GM12878 (cell line): ENCODE measurements around the gene CDCP1. TPM values are rescaled to one million over a fixed set of nuclear protein-coding genes. Genes with fewer than 3 reads are reported as not detected.

Experiments
- ATAC-seq: fragments of 200-7000 bp; cut with Tn5 transposase; 3 replicates; pipeline ENCODE4 v1.9.1; 2020; ENCODE audit warnings: mild to moderate bottlenecking, moderate library complexity
- BruUV-seq: library from RNA; stranded (reverse); fragments of 400-500 nt; replicated peaks from 2 replicates; lab custom pipeline; 2021; lab: Mats Ljungman, UMichigan
- CTCF ChIA-PET: fragments of 300-600 bp; sonication (Branson Sonifier 250); formaldehyde crosslinking; extraction: SDS; loops from one replicate; lab custom pipeline; 2021; ENCODE audit warnings: inconsistent platforms; lab: Yijun Ruan, JAX
- POLR2A ChIA-PET: fragments of 350-600 bp; formaldehyde crosslinking; extraction: SDS; loops from one replicate; lab custom pipeline; 2021; ENCODE audit warnings: inconsistent platforms; lab: Charles Lee
- RAD21 ChIA-PET: fragments of 300-600 bp; sonication (Branson Sonifier 250); formaldehyde crosslinking; loops from one replicate; lab custom pipeline; 2023; ENCODE audit warnings: antibody characterized with exemption; ENCODE audit not compliant: unreplicated experiment; lab: Charles Lee
- SMC1A ChIA-PET: fragments of 300-600 bp; sonication (Branson Sonifier 250); formaldehyde crosslinking; loops from one replicate; lab custom pipeline; 2023; ENCODE audit not compliant: unreplicated experiment, uncharacterized antibody; lab: Charles Lee
- DNase-seq: peaks from one replicate; pipeline ENCODE4 v3.0.0-alpha.2; 2011; ENCODE audit warnings: low read depth, low spot score
- FAIRE-seq: peaks from 3 replicates; lab custom pipeline; 2011; peaks lifted over from hg19 to GRCh38; lab: Jason Lieb, UNC
- H2AFZ ChIP-seq: 2 replicates; pipeline ENCODE4 v1.6.0; 2011; ENCODE audit warnings: low read depth, low read length, control low read depth; ENCODE audit not compliant: control insufficient read depth
- H3K27ac ChIP-seq: 2 replicates; pipeline ENCODE4 v1.5.1; 2011; ENCODE audit warnings: control low read depth; ENCODE audit not compliant: control insufficient read depth, insufficient read depth
- H3K27me3 ChIP-seq, 2 experiments: replicated peaks in 1 of 2; 2 replicates each; pipeline versions ENCODE4 v1.6.0 to v1.6.1; 2011; ENCODE audit warnings: low read length in 1 of 2; ENCODE audit not compliant: control insufficient read depth in 2 of 2, insufficient read depth in 2 of 2
- H3K36me3 ChIP-seq, 2 experiments: 2 replicates each; pipeline ENCODE4 v1.5.1; 2011; ENCODE audit warnings: low read length in 1 of 2; ENCODE audit not compliant: control insufficient read depth in 2 of 2, insufficient read depth in 2 of 2
- H3K4me1 ChIP-seq: 2 replicates; pipeline ENCODE4 v1.6.1; 2011; ENCODE audit warnings: mild to moderate bottlenecking, low read length, moderate library complexity, mixed read lengths; ENCODE audit not compliant: control insufficient read depth, insufficient read depth
- H3K4me2 ChIP-seq: 2 replicates; pipeline ENCODE4 v1.6.0; 2011; ENCODE audit warnings: control low read depth; ENCODE audit not compliant: control insufficient read depth, insufficient read depth
- H3K4me3 ChIP-seq: fragments of 200-600 bp; sonication (generic); 2 replicates; pipeline ENCODE4 v1.5.1; 2016
- H3K79me2 ChIP-seq: 2 replicates; pipeline ENCODE4 v1.6.0; 2011; ENCODE audit warnings: low read length; ENCODE audit not compliant: control insufficient read depth, insufficient read depth
- H3K9ac ChIP-seq: 2 replicates; pipeline ENCODE4 v1.8.0; 2011; ENCODE audit warnings: low read length, control low read depth, mixed read lengths; ENCODE audit not compliant: control insufficient read depth, insufficient read depth
- H3K9me3 ChIP-seq: replicated peaks from 3 replicates; pipeline ENCODE4 v1.5.1; 2011; ENCODE audit warnings: mild to moderate bottlenecking, low read length; ENCODE audit not compliant: control insufficient read depth, insufficient read depth
- H4K20me1 ChIP-seq: 2 replicates; pipeline ENCODE4 v1.6.0; 2011; ENCODE audit not compliant: control insufficient read depth, insufficient read depth
- ASH2L ChIP-seq: fragments of 300-600, 200-600 bp; sonication (generic); IDR thresholded peaks from 2 replicates; pipeline ENCODE4 v1.6.1; 2017; ENCODE audit warnings: low read depth, mild to moderate bottlenecking, borderline replicate concordance
- CBX3 ChIP-seq: fragments of 200-600 bp; sonication (generic); IDR thresholded peaks from 2 replicates; pipeline ENCODE4 v1.6.1; 2016; ENCODE audit warnings: low read depth, borderline replicate concordance
- EED ChIP-seq: sonication (generic); IDR thresholded peaks from 2 replicates; pipeline ENCODE4 v1.6.1; 2016; ENCODE audit warnings: antibody characterized with exemption, low read depth
- GATAD2B ChIP-seq: fragments of 450-650 bp; conservative IDR thresholded peaks from 2 replicates; pipeline ENCODE4 v1.6.1; 2017; ENCODE audit warnings: low read depth, mild to moderate bottlenecking, moderate library complexity
- IKZF1 ChIP-seq: fragments of 450-650 bp; conservative IDR thresholded peaks from 2 replicates; pipeline ENCODE4 v1.6.1; 2017; ENCODE audit warnings: antibody characterized with exemption, mild to moderate bottlenecking
- IKZF2 ChIP-seq, 2 experiments: fragments of 450-650 bp; IDR thresholded peaks; 2 replicates each; pipeline ENCODE4 v1.6.1; 2017; ENCODE audit warnings: mild to moderate bottlenecking in 2 of 2, moderate library complexity in 2 of 2
- JUNB ChIP-seq: IDR thresholded peaks from 2 replicates; pipeline ENCODE4 v1.6.1; 2016; ENCODE audit warnings: antibody characterized with exemption, mild to moderate bottlenecking
- LARP7 ChIP-seq: fragments of 450-650 bp; IDR thresholded peaks from 2 replicates; pipeline ENCODE4 v1.6.1; 2017; ENCODE audit warnings: mild to moderate bottlenecking
- MXI1 ChIP-seq: fragments of 150-350 bp; IDR thresholded peaks from 2 replicates; pipeline ENCODE4 v1.6.1; 2011; ENCODE audit warnings: low read depth, mild to moderate bottlenecking, inconsistent platforms, low read length, improper control_type of control experiment
- NBN ChIP-seq: fragments of 450-650 bp; IDR thresholded peaks from 2 replicates; pipeline ENCODE4 v1.6.1; 2016
- NFXL1 ChIP-seq: fragments of 450-650 bp; IDR thresholded peaks from 2 replicates; pipeline ENCODE4 v1.6.1; 2017; ENCODE audit warnings: antibody characterized with exemption, mild to moderate bottlenecking, borderline replicate concordance
- RUNX3 ChIP-seq: IDR thresholded peaks from 2 replicates; pipeline ENCODE4 v1.6.1; 2012; ENCODE audit warnings: low read length, inconsistent platforms
- SRF ChIP-seq, 2 experiments: IDR thresholded peaks; 2 replicates each; pipeline ENCODE4 v1.6.1; 2011; ENCODE audit warnings: low read depth in 2 of 2, low read length in 2 of 2, mild to moderate bottlenecking in 1 of 2, moderate library complexity in 1 of 2
- STAT3 ChIP-seq: IDR thresholded peaks from 2 replicates; pipeline ENCODE4 v1.6.1; 2011; ENCODE audit warnings: low read depth, low read length, improper control_type of control experiment
- SUPT20H ChIP-seq: IDR thresholded peaks from 2 replicates; pipeline ENCODE4 v1.6.1; 2011; ENCODE audit warnings: low read depth, mild to moderate bottlenecking, low read length, moderate library complexity, borderline replicate concordance; ENCODE audit not compliant: control insufficient read depth
- TARDBP ChIP-seq: IDR thresholded peaks from 2 replicates; pipeline ENCODE4 v1.6.1; 2016; ENCODE audit warnings: borderline replicate concordance
- YY1 ChIP-seq: IDR thresholded peaks from 2 replicates; pipeline ENCODE4 v1.6.1; 2011; ENCODE audit warnings: low read depth, mild to moderate bottlenecking, low read length
- WGBS: methylation state at CpG from one replicate; pipeline ENCODE4 v1.1.6; 2016; ENCODE audit warnings: low lambda C conversion rate; ENCODE audit not compliant: insufficient replicate concordance, insufficient coverage; ENCODE audit errors: missing lambda C conversion rate; 5-methylcytosine and 5-hydroxymethylcytosine counted together
- in situ Hi-C: fragments of 300-500 bp; cut with MboI; formaldehyde crosslinking; loops from 9 replicates; pipeline ENCODE4 v1.14.3; 2018; ENCODE audit warnings: mixed read lengths
- intact Hi-C: fragments of 100-400 bp; cut with micrococcal nuclease; formaldehyde crosslinking; loops from one replicate; pipeline ENCODE4 v1.14.2; 2022; ENCODE audit not compliant: unreplicated experiment
- polyA plus RNA-seq, 11 experiments: library from polyadenylated mRNA; depleted of rRNA in 4 of 11; unstranded in 6 of 11; stranded (reverse) in 5 of 11; fragments of >200 nt; fragmentation: Nextera tagmentation in 4 of 11; fragmentation: Illumina TruSeq in 1 of 11; extraction: Ambion mirVana in 4 of 11; extraction: Trizol in 1 of 11; gene quantifications; 1 replicate in 1 of 11; 2 replicates in 10 of 11; pipeline versions ENCODE4 v1.2.1 to v1.2.3, GENCODE V29; 2011 to 2016; ENCODE audit warnings: inconsistent platforms in 2 of 11, missing spikeins in 2 of 11, low read depth in 1 of 11
- total RNA-seq, 4 experiments: library from RNA; depleted of rRNA in 3 of 4; stranded (reverse); fragments of >200 nt in 3 of 4; fragmentation: Illumina TruSeq in 1 of 4; extraction: Trizol in 1 of 4; gene quantifications; 2 replicates each; pipeline versions ENCODE4 v1.2.1 to v1.2.3, GENCODE V29; 2013 to 2021
- TF ChIP-seq, protein P1 (sequence below): fragments of 450-650 bp; IDR thresholded peaks from 2 replicates; pipeline ENCODE4 v1.6.1; 2017; ENCODE audit warnings: mild to moderate bottlenecking
- TF ChIP-seq, protein P2 (sequence below): fragments of 150-350 bp; IDR thresholded peaks from 2 replicates; pipeline ENCODE4 v1.6.1; 2014; ENCODE audit warnings: mild to moderate bottlenecking, low read depth, low read length
- TF ChIP-seq, protein P3 (sequence below): IDR thresholded peaks from 2 replicates; pipeline ENCODE4 v1.6.1; 2011; ENCODE audit warnings: low read depth, mild to moderate bottlenecking, low read length, moderate library complexity, borderline replicate concordance; ENCODE audit errors: extremely low read depth
- TF ChIP-seq, protein P4 (sequence below): IDR thresholded peaks from 2 replicates; pipeline ENCODE4 v1.6.1; 2012; ENCODE audit warnings: low read depth, low read length, improper control_type of control experiment

Gene CDCP1
- total and polyA plus RNA-seq, 10 of the 15 experiments (the other 5 are each of a cell fraction or from before 2014, with no cell fraction given) = 0.35 to 2.2 (median 0.86) TPM

DNA sequence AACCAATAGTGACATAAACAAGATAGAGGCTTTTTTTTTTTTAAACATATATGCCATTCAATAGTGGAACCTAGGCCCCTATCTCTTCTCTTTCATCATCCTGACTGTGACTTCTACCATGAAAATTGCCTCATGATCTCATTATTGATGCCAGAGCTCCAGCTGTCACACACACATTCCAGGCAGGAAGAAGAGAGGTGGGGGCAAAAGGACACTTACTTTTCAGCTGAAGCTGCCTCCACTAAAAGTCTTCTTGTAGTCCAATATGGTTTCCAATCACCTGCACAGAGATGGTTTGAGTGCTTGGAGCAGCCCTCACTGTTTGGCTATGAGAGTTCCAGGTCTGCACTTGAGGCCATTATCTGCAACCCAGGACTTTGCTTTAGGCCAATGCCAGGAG lies 75.1 kb downstream of the CDCP1 start (continued):
- TF ChIP-seq YY1 (no peak), NFXL1 (no peak), SUPT20H (no peak), CBX3 (no peak)
- TF ChIP-seq, protein P1, sequence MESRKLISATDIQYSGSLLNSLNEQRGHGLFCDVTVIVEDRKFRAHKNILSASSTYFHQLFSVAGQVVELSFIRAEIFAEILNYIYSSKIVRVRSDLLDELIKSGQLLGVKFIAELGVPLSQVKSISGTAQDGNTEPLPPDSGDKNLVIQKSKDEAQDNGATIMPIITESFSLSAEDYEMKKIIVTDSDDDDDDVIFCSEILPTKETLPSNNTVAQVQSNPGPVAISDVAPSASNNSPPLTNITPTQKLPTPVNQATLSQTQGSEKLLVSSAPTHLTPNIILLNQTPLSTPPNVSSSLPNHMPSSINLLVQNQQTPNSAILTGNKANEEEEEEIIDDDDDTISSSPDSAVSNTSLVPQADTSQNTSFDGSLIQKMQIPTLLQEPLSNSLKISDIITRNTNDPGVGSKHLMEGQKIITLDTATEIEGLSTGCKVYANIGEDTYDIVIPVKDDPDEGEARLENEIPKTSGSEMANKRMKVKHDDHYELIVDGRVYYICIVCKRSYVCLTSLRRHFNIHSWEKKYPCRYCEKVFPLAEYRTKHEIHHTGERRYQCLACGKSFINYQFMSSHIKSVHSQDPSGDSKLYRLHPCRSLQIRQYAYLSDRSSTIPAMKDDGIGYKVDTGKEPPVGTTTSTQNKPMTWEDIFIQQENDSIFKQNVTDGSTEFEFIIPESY = no peak

DNA sequence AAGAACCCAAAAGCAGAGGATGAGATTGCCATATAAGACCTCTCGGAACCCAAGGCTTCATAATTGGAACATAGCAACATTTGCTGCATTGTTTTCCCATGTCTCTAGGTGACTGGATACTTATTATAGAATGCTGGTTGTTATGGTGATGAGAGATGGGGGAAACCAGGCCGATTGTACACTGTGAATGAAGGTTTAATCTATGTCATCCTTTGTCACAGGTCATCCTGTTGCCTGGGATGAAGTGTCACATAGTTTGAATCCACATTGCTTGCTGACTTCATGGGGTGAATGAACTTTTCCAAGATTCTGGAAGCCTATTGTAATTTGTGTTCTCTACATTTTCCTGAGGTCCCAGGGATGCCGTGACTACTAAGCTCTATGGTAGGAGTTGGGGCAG lies 78.2 kb downstream of the CDCP1 start:
- no peaks in the 10 kb centered on the region for H4K20me1 ChIP-seq
- FAIRE-seq = no peak
- CTCF ChIA-PET = interaction anchor here (1.0 kb wide), 1 partner anchor 81 kb away, joined by 3 read pairs; no protein-coding TSS in a partner anchor

More for the DNA sequence above, 78.2 kb downstream of the CDCP1 start:
- no TSS peak for BruUV-seq
- ATAC-seq = no peak; the same call in 2 of the 3 replicates
- ChIA-PET SMC1A (interaction anchor here (1.8 to 3.0 kb wide), 3 partner anchors 26 to 143 kb away, joined by 6 to 13 read pairs (median 8); no protein-coding TSS in a partner anchor), RAD21 (interaction anchor here (1.4 kb wide), 1 partner anchor 27 kb away, joined by 3 read pairs; no protein-coding TSS in a partner anchor), POLR2A (no interaction called here)
- Histone ChIP-seq H3K27me3 (no peaks in the 10 kb centered on the region), H3K79me2 (no peaks in the 10 kb centered on the region), H3K4me1 (no peaks in the 10 kb centered on the region), H3K9me3 (no peaks in the 10 kb centered on the region), H3K4me3 (no peak overlapping the region), H2AFZ (no peak overlapping the region), H3K36me3 (no peaks in the 10 kb centered on the region), H3K4me2 (no peak overlapping the region), H3K9ac (no peak overlapping the region), H3K27ac (no peak overlapping the region)
- no peak for DNase-seq
- WGBS = 38% methylated on average over 3 of the region's 3 CpGs
- no peak for TF ChIP-seq TARDBP
- no peak for TF ChIP-seq RUNX3
- no peak for TF ChIP-seq IKZF2 (IDR thresholded peaks at IDR 0.05)
- no peak for TF ChIP-seq EED
- no peak for TF ChIP-seq LARP7
- TF ChIP-seq JUNB = no peak
- no peak for TF ChIP-seq CBX3
- TF ChIP-seq SRF (IDR thresholded peaks at IDR 0.05; ENCODE audit: low read depth in 2 of 2, low read length in 2 of 2) = no peak
- no peak for TF ChIP-seq ASH2L
- no peak for TF ChIP-seq GATAD2B
- no peak for TF ChIP-seq NBN
- TF ChIP-seq, protein P2, sequence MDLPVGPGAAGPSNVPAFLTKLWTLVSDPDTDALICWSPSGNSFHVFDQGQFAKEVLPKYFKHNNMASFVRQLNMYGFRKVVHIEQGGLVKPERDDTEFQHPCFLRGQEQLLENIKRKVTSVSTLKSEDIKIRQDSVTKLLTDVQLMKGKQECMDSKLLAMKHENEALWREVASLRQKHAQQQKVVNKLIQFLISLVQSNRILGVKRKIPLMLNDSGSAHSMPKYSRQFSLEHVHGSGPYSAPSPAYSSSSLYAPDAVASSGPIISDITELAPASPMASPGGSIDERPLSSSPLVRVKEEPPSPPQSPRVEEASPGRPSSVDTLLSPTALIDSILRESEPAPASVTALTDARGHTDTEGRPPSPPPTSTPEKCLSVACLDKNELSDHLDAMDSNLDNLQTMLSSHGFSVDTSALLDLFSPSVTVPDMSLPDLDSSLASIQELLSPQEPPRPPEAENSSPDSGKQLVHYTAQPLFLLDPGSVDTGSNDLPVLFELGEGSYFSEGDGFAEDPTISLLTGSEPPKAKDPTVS = no peak
- no peak for TF ChIP-seq IKZF1
- TF ChIP-seq, protein P3, sequence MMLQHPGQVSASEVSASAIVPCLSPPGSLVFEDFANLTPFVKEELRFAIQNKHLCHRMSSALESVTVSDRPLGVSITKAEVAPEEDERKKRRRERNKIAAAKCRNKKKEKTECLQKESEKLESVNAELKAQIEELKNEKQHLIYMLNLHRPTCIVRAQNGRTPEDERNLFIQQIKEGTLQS = no peak
- TF ChIP-seq STAT3 = no peak
- TF ChIP-seq, protein P4, sequence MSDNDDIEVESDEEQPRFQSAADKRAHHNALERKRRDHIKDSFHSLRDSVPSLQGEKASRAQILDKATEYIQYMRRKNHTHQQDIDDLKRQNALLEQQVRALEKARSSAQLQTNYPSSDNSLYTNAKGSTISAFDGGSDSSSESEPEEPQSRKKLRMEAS = no peak
- TF ChIP-seq MXI1 = no peak
- intact Hi-C loops = no loop called here
- in situ Hi-C loops = no loop called here
